Left lung (tissue), 10 donors: Measurements from ENCODE around the gene CLDN1. TPM values are rescaled to one million over a fixed set of nuclear protein-coding genes. Genes with fewer than 3 reads are reported as not detected.

Experiments
- ATAC-seq: fragments of 200-7000 bp; cut with Tn5 transposase; one replicate; pipeline ENCODE4 v1.9.1; 2020; ENCODE audit warnings: moderate library complexity
- DNase-seq, 4 donors: peaks; one replicate each; pipeline ENCODE4 v3.0.0-alpha.2; 2013 to 2020
- H3K27ac ChIP-seq, 2 donors: fragments of 200-600 bp; sonication (generic) in 1 of 2; one replicate each; pipeline versions ENCODE4 v1.5.0 to v1.8.0; 2020 to 2021
- H3K27me3 ChIP-seq, 2 donors: fragments of 200-600 bp; sonication (generic) in 1 of 2; one replicate each; pipeline versions ENCODE4 v1.5.0 to v1.8.0; 2020 to 2021
- H3K36me3 ChIP-seq, 2 donors: fragments of 200-600 bp; sonication (generic) in 1 of 2; one replicate each; pipeline versions ENCODE4 v1.5.0 to v1.8.0; 2020 to 2021
- H3K4me1 ChIP-seq, 2 donors: fragments of 200-600 bp; one replicate each; pipeline ENCODE4 v1.8.0; 2021
- H3K4me3 ChIP-seq, 2 donors: fragments of 200-600 bp; sonication (generic) in 1 of 2; one replicate each; pipeline versions ENCODE4 v1.5.0 to v1.8.0; 2020 to 2021; ENCODE audit warnings: mild to moderate bottlenecking in 1 of 2
- H3K9me3 ChIP-seq, 2 donors: fragments of 200-600 bp; sonication (generic) in 1 of 2; one replicate each; pipeline versions ENCODE4 v1.5.0 to v1.8.0; 2020 to 2021
- intact Hi-C, 2 donors: fragments of 100-400 bp; cut with DNase I; formaldehyde crosslinking; loops; one replicate each; pipeline versions ENCODE4 v1.11.2 to v1.14.2; 2022
- polyA plus RNA-seq, 6 donors: library from polyadenylated mRNA; unstranded; fragments of 120-200 nt; gene quantifications; one replicate each; pipeline ENCODE4 v1.2.1, GENCODE V29; 2013; ENCODE audit not compliant: insufficient read length in 6 of 6
- total RNA-seq, 2 donors: library from RNA; stranded (reverse); fragmentation: NEBNext Ultra II Directional; extraction: Animal tissue kit (Norgen Biotek cat#: 25700); gene quantifications; one replicate each; pipeline ENCODE4 v1.2.1, GENCODE V29; 2021
- TF ChIP-seq, protein P1 (sequence below), 2 donors: fragments of 200-600 bp; sonication (generic) in 1 of 2; IDR thresholded peaks; one replicate each; pipeline versions ENCODE4 v1.5.0 to v1.8.0; 2021; ENCODE audit warnings: antibody characterized with exemption in 2 of 2
- donor health status: DM: no; HTN: yes; CAD: no.
- donor health status: DM: no; HTN: no; CAD: no.

The CLDN1 gene
- total and polyA plus RNA-seq, 8 donors: 1.3 to 78.8 (median 2.9) TPM

DNA sequence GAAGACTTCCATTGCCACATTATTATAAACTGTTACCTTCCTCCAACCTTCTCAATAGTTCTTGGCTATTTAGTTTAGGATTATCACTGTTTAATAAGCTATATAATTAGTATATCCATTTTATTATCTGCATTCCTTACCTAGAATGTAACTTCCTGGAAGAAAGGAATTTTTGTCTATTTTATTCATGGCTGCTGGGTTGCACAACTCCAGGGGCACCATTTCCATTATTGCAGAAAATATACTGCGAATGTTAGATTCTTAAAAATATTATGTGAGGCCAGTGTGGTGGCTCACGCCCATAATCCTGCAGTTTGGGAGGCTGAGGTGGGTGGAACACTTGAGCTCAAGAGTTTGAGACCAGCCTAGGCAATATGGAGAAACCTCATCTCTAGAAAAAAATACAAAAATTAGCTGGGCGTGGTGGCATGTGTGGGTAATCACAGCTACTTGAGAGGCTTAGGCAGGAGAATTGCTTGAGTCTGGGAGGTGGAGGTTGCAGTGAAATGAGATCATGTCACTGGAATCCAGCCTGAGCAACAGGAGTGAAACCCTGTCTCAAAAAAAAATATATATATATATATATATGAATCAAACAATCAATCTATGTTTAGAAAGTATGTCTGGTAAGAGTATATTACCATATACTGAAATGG lies 19.9 kb downstream of the CLDN1 start:
- ATAC-seq: no peak
- Histone ChIP-seq H3K27me3 (no peaks in the 10 kb centered on the region), H3K36me3 (no peaks in the 10 kb centered on the region), H3K9me3 (no peaks in the 10 kb centered on the region), H3K4me3 (no peak overlapping the region), H3K27ac (no peak overlapping the region), H3K4me1 (no peaks in the 10 kb centered on the region)
- intact Hi-C loops: no loop called here
- no peak for DNase-seq
- TF ChIP-seq, protein P1, sequence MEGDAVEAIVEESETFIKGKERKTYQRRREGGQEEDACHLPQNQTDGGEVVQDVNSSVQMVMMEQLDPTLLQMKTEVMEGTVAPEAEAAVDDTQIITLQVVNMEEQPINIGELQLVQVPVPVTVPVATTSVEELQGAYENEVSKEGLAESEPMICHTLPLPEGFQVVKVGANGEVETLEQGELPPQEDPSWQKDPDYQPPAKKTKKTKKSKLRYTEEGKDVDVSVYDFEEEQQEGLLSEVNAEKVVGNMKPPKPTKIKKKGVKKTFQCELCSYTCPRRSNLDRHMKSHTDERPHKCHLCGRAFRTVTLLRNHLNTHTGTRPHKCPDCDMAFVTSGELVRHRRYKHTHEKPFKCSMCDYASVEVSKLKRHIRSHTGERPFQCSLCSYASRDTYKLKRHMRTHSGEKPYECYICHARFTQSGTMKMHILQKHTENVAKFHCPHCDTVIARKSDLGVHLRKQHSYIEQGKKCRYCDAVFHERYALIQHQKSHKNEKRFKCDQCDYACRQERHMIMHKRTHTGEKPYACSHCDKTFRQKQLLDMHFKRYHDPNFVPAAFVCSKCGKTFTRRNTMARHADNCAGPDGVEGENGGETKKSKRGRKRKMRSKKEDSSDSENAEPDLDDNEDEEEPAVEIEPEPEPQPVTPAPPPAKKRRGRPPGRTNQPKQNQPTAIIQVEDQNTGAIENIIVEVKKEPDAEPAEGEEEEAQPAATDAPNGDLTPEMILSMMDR (IDR thresholded peaks at IDR 0.05): no peak

DNA sequence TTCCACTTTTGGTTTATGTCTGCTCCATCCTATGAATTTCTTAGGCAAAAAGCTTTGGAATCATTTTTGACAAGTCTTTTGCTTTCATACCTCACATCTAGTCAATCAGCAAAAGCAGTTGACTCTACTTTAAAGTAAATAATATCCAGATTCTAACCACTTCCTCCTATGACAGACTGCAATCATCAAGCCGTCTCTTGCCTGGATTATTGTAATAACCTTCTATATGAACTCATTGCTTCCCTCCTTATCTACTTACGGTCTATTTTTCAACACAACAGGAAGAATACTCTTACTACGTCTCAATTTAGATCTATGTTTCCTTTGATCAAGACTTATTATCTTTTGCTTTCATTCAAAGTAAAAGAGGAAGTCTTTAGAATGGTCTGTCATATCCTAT lies 20.7 kb downstream of the CLDN1 start:
- no peak for ATAC-seq
- intact Hi-C loops: no loop called here

DNA sequence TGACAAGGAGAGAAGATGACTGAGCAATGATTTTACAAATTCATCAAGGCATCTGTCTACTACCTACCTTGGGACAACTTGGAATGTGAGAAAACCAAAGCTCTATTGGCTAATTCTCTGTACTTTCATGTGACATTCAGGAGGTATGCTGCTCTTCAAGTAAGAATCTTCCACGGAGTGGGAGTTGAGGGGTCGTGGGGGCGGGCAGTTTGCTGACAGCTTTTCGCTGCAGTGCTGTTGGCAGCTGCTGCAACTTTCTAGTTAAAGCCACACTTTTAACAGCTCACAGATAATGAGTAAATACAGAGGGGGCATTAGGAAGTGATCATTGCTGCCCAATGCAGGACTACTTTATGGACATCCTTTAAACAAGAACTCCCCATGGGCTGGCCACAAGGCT lies 22.3 kb downstream of the CLDN1 start:
- H3K9me3 ChIP-seq: no peaks in the 10 kb centered on the region
- H3K4me1 ChIP-seq: no peaks in the 10 kb centered on the region
- no peak overlapping the region for H3K27ac ChIP-seq
- TF ChIP-seq, protein P1 (IDR thresholded peaks at IDR 0.05): no peak
- H3K4me3 ChIP-seq: no peak overlapping the region
- no peaks in the 10 kb centered on the region for H3K36me3 ChIP-seq
- intact Hi-C loops: no loop called here
- ATAC-seq (no peak), DNase-seq (no peak)
- no peaks in the 10 kb centered on the region for H3K27me3 ChIP-seq

More for the DNA sequence above, 20.7 kb downstream of the CLDN1 start:
- TF ChIP-seq, protein P1 (IDR thresholded peaks at IDR 0.05): no peak
- Histone ChIP-seq H3K27me3 (no peaks in the 10 kb centered on the region), H3K27ac (no peak overlapping the region), H3K4me3 (no peak overlapping the region), H3K4me1 (no peaks in the 10 kb centered on the region), H3K9me3 (no peaks in the 10 kb centered on the region), H3K36me3 (no peaks in the 10 kb centered on the region)
- no peak for DNase-seq

DNA sequence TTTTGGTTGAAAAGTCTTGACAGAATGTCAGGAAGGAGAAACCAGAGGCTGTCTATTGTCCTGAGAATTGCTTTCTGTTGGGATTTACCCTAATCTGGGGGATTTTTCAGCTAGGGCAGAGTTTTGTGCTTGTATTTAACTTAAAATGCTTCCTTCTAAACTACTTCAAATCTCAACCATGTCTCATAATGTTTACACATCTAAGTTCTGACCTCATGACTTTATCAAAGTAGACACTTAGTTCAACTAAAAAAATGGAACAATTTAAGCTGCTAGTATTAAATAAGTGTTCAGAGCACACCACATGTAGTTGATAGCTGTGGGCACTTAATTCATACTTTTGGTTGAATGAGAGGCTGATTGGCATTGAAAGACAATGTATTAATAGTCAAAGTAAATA lies 28.2 kb downstream of the CLDN1 start:
- Histone ChIP-seq H3K4me1 (no peaks in the 10 kb centered on the region), H3K27me3 (no peaks in the 10 kb centered on the region), H3K4me3 (no peak overlapping the region), H3K36me3 (no peaks in the 10 kb centered on the region), H3K9me3 (peaks cover 0 to 13% of the 10 kb centered on the region in 2 donors), H3K27ac (no peak overlapping the region)
- TF ChIP-seq, protein P1 (IDR thresholded peaks at IDR 0.05): no peak
- peak; percentile 76 for ATAC-seq
- intact Hi-C loops: no loop called here
- no peak for DNase-seq

DNA sequence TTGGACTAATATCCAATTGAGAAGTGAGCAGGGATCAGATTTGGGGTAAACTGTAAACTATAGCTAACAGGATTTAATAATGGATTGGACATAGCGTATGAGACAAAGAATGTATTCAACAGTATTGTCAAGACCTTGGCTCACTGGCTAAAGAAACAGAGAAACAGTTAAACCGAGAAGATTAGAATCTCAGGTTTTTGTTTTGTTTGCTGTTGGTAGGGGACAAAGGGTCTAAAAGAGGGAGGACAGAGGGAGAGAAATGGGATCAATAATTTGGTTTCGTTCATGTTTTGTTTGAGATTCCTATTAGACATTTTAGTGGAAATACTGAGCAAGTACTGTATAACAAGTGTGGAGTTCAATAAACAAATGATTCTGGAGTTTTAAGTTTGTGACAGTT lies 28.6 kb downstream of the CLDN1 start:
- Histone ChIP-seq H3K27me3 (no peaks in the 10 kb centered on the region), H3K27ac (no peak overlapping the region), H3K36me3 (no peaks in the 10 kb centered on the region), H3K9me3 (peaks cover 0 to 13% of the 10 kb centered on the region in 2 donors), H3K4me1 (no peaks in the 10 kb centered on the region), H3K4me3 (no peak overlapping the region)
- no peak for DNase-seq
- intact Hi-C loops: no loop called here
- ATAC-seq: no peak
- TF ChIP-seq, protein P1 (IDR thresholded peaks at IDR 0.05): no peak
